ENCODE results near the gene CABP2. TPM values are rescaled to one million over a fixed set of nuclear protein-coding genes. Genes with fewer than 3 reads are reported as not detected.
A peak's percentile ranks its signal among the peaks of the same experiment; 100 is the strongest.

CABP2 gene
- polyA plus RNA-seq, 1 experiment, result not detected

- DNase-seq (ENCODE audit: low read depth), result no peak
- Histone ChIP-seq H3K27me3 (ENCODE audit: control insufficient read depth, insufficient read depth, low read length) (no peaks in the 10 kb centered on the region), H3K36me3 (ENCODE audit: control insufficient read depth, insufficient read depth, low read length) (peaks cover 5% of the 10 kb centered on the region), H3K4me3 (ENCODE audit: low read depth, low read length) (peak within 1 kb of the TSS; percentile 73)
- POLR2A ChIA-PET, result no interaction called here
- TF ChIP-seq, protein P1, sequence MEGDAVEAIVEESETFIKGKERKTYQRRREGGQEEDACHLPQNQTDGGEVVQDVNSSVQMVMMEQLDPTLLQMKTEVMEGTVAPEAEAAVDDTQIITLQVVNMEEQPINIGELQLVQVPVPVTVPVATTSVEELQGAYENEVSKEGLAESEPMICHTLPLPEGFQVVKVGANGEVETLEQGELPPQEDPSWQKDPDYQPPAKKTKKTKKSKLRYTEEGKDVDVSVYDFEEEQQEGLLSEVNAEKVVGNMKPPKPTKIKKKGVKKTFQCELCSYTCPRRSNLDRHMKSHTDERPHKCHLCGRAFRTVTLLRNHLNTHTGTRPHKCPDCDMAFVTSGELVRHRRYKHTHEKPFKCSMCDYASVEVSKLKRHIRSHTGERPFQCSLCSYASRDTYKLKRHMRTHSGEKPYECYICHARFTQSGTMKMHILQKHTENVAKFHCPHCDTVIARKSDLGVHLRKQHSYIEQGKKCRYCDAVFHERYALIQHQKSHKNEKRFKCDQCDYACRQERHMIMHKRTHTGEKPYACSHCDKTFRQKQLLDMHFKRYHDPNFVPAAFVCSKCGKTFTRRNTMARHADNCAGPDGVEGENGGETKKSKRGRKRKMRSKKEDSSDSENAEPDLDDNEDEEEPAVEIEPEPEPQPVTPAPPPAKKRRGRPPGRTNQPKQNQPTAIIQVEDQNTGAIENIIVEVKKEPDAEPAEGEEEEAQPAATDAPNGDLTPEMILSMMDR (IDR thresholded peaks at IDR 0.05; ENCODE audit: insufficient read depth, low read depth, low read length), result no peak
- CTCF ChIA-PET, result interaction anchor here (0.6 to 1.6 kb wide), 10 partner anchors 14 to 160 kb away, joined by 3 to 7 read pairs (median 3); partner anchors contain the start of gene RAD9A
Measured at GRCh38 chr11:67504950-67505581, 18.2 kb downstream of the CABP2 start, which contains the start of gene PITPNM1. TSS of gene PITPNM1 (minus strand) at chr11:67505363. CDS start at chr11:67504180, 1,183 bp downstream.

DNA sequence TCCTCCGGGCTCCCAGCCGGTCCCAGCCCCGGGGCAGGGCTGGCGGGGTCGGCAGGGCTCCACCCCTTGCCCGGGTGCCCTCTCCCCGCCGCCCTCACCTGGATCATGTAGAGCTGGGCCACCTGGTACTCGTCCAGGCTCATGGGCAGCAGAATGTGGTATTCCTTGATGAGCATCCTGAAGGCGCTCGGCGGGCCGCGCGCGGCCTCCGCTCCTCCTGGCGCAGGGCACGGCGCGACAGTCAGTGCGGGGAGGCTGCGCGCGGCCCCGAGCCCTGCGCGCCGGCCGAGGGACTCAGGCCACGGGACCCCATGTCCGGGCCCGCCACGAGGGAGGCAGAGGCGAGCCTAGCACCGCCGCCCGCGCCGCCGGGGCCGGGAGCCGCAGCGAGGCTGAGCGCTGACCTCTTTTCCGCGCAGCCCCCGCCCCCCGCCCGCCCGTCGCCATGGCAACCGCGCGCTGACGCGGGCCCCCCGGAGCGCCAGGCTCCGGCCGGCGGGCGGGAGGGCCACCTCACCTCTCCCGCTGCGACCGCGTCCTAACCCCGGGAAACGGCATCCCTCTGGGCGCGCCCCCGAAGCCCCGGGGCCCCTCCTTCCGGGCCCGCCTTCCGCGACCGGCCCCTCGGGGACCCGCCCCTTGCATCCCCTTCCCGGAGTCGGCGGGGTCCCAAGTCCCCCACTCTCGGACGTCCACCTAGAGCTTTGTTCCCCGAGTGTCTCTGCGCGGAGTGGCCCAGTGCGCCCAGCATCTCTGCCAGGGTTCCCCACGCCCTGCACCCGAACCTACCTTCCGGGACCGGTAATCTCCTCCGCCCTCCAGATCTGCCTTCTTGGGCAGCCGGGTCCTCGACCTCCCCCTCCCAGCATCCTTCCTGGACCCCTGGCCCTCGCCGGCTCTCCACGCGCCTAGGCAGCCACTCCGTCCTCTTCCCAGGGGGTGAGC is 19.0 kb downstream of the CABP2 start:
- H3K36me3 ChIP-seq (ENCODE audit: control insufficient read depth, insufficient read depth, low read length), result peaks cover 6% of the 10 kb centered on the region
- no peaks in the 10 kb centered on the region for H3K27me3 ChIP-seq (ENCODE audit: control insufficient read depth, insufficient read depth, low read length)
- TF ChIP-seq, protein P1 (IDR thresholded peaks at IDR 0.05; ENCODE audit: insufficient read depth, low read depth, low read length), result no peak
- no peak for DNase-seq (ENCODE audit: low read depth)
- ChIA-PET POLR2A (no interaction called here), CTCF (interaction anchor here (0.7 to 1.6 kb wide), 5 partner anchors 13 to 159 kb away, joined by 3 to 4 read pairs (median 3); no protein-coding TSS in a partner anchor)
- H3K4me3 ChIP-seq (ENCODE audit: low read depth, low read length), result peak overlapping the region; percentile 73

- no peak for DNase-seq (ENCODE audit: low read depth)
- Histone ChIP-seq H3K36me3 (ENCODE audit: control insufficient read depth, insufficient read depth, low read length) (peaks cover 6% of the 10 kb centered on the region), H3K27me3 (ENCODE audit: control insufficient read depth, insufficient read depth, low read length) (no peaks in the 10 kb centered on the region), H3K4me3 (ENCODE audit: low read depth, low read length) (peak overlapping the region; percentile 73)
- CTCF ChIA-PET, result no interaction called here
- TF ChIP-seq, protein P1 (IDR thresholded peaks at IDR 0.05; ENCODE audit: insufficient read depth, low read depth, low read length), result no peak
- POLR2A ChIA-PET, result no interaction called here
Measured at GRCh38 chr11:67503119-67504004, 19.9 kb downstream of the CABP2 start.

- no peak for DNase-seq (ENCODE audit: low read depth)
- Histone ChIP-seq H3K4me3 (ENCODE audit: low read depth, low read length) (no peak overlapping the region), H3K36me3 (ENCODE audit: control insufficient read depth, insufficient read depth, low read length) (peaks cover 6% of the 10 kb centered on the region), H3K27me3 (ENCODE audit: control insufficient read depth, insufficient read depth, low read length) (no peaks in the 10 kb centered on the region)
- CTCF ChIA-PET, result no interaction called here
- TF ChIP-seq, protein P1 (IDR thresholded peaks at IDR 0.05; ENCODE audit: insufficient read depth, low read depth, low read length), result no peak
- POLR2A ChIA-PET, result no interaction called here
Measured at GRCh38 chr11:67502328-67502979, 20.8 kb downstream of the CABP2 start.

Data from BJ (cell line).